ENCODE measurements around the gene CAMSAP2. TPM values are rescaled to one million over a fixed set of nuclear protein-coding genes. Genes with fewer than 3 reads are reported as not detected.

CAMSAP2 gene
- total and polyA plus RNA-seq, 2 donors (not counting 3 experiments of a cell fraction or from before 2014, with no cell fraction given), result 6.7 to 45.5 TPM

- H4K20me1 ChIP-seq (replicated peaks; ENCODE audit: control insufficient read depth, extremely low read depth, insufficient read depth, low read length), result no peaks in the 10 kb centered on the region
- intact Hi-C loops (cut with micrococcal nuclease) (no loop called here), dilution Hi-C loops (cut with MboI; ENCODE audit: extremely low pct_ligation_motif_present, low sequenced_read_pairs) (no loop called here)
- DNase-seq (ENCODE audit: low read depth, low spot score) (no peak), FAIRE-seq (no peak)
- H3K4me2 ChIP-seq (ENCODE audit: insufficient read depth, low read length), result no peak overlapping the region
- no peaks in the 10 kb centered on the region for H3K4me1 ChIP-seq (ENCODE audit: control insufficient read depth, extremely low read depth, insufficient read depth, low read length)
- H3K9me3 ChIP-seq (replicated peaks; ENCODE audit: control insufficient read depth, insufficient read depth, low read length), result no peaks in the 10 kb centered on the region
- H3K9me1 ChIP-seq (replicated peaks; ENCODE audit: control insufficient read depth, extremely low read depth, insufficient read depth, low read length), result no peaks in the 10 kb centered on the region
- no peak overlapping the region for H2AFZ ChIP-seq (ENCODE audit: low read depth, low read length)
- H3K36me3 ChIP-seq (ENCODE audit: control insufficient read depth in 2 of 2, extremely low read depth in 1 of 2, insufficient read depth in 2 of 2, low read length in 2 of 2), result no peaks in the 10 kb centered on the region
- H3K4me3 ChIP-seq (replicated peaks in 1 of 3; ENCODE audit: insufficient read depth in 1 of 3, low read depth in 1 of 3, low read length in 3 of 3), result no peak overlapping the region
- H3K79me2 ChIP-seq (ENCODE audit: control insufficient read depth, insufficient read depth, low read length), result no peaks in the 10 kb centered on the region
- ChIA-PET POLR2A (no interaction called here), CTCF (no interaction called here)
- TF ChIP-seq, protein P1, sequence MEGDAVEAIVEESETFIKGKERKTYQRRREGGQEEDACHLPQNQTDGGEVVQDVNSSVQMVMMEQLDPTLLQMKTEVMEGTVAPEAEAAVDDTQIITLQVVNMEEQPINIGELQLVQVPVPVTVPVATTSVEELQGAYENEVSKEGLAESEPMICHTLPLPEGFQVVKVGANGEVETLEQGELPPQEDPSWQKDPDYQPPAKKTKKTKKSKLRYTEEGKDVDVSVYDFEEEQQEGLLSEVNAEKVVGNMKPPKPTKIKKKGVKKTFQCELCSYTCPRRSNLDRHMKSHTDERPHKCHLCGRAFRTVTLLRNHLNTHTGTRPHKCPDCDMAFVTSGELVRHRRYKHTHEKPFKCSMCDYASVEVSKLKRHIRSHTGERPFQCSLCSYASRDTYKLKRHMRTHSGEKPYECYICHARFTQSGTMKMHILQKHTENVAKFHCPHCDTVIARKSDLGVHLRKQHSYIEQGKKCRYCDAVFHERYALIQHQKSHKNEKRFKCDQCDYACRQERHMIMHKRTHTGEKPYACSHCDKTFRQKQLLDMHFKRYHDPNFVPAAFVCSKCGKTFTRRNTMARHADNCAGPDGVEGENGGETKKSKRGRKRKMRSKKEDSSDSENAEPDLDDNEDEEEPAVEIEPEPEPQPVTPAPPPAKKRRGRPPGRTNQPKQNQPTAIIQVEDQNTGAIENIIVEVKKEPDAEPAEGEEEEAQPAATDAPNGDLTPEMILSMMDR (IDR thresholded peaks at IDR 0.05; ENCODE audit: extremely low read depth in 1 of 2, insufficient read depth in 1 of 2, low read depth in 1 of 2, low read length in 2 of 2), result no peak
- no peak for TF ChIP-seq POLR2A (IDR thresholded peaks at IDR 0.05; ENCODE audit: low read depth, low read length)
- TF ChIP-seq EZH2 (IDR thresholded peaks at IDR 0.05; ENCODE audit: borderline replicate concordance, low read depth, low read length, severe bottlenecking), result no peak
- H3K9ac ChIP-seq (replicated peaks; ENCODE audit: extremely low read depth, insufficient read depth, low read length), result no peak overlapping the region
- no TSS peak for BruUV-seq (replicated peaks)
- H3K27ac ChIP-seq (ENCODE audit: insufficient read depth, low read depth, low read length), result no peak overlapping the region
- H3K27me3 ChIP-seq (ENCODE audit: control insufficient read depth in 2 of 2, insufficient read depth in 2 of 2, low read length in 2 of 2), result no peaks in the 10 kb centered on the region
These were observed 45.4 kb upstream of the CAMSAP2 start for GRCh38 chr1:200693327-200693726.

GRCh38 chr1:200694738-200695137 is 44.0 kb upstream of the CAMSAP2 start:
- Histone ChIP-seq H3K4me2 (ENCODE audit: insufficient read depth, low read length) (no peak overlapping the region), H3K79me2 (ENCODE audit: control insufficient read depth, insufficient read depth, low read length) (no peaks in the 10 kb centered on the region), H3K9ac (replicated peaks; ENCODE audit: extremely low read depth, insufficient read depth, low read length) (no peak overlapping the region), H3K4me3 (replicated peaks in 1 of 3; ENCODE audit: insufficient read depth in 1 of 3, low read depth in 1 of 3, low read length in 3 of 3) (no peak overlapping the region), H3K9me1 (replicated peaks; ENCODE audit: control insufficient read depth, extremely low read depth, insufficient read depth, low read length) (no peaks in the 10 kb centered on the region), H3K36me3 (ENCODE audit: control insufficient read depth in 2 of 2, extremely low read depth in 1 of 2, insufficient read depth in 2 of 2, low read length in 2 of 2) (no peaks in the 10 kb centered on the region), H3K27ac (ENCODE audit: insufficient read depth, low read depth, low read length) (no peak overlapping the region), H2AFZ (ENCODE audit: low read depth, low read length) (no peak overlapping the region), H3K27me3 (ENCODE audit: control insufficient read depth in 2 of 2, insufficient read depth in 2 of 2, low read length in 2 of 2) (no peaks in the 10 kb centered on the region), H4K20me1 (replicated peaks; ENCODE audit: control insufficient read depth, extremely low read depth, insufficient read depth, low read length) (no peaks in the 10 kb centered on the region), H3K9me3 (replicated peaks; ENCODE audit: control insufficient read depth, insufficient read depth, low read length) (no peaks in the 10 kb centered on the region), H3K4me1 (ENCODE audit: control insufficient read depth, extremely low read depth, insufficient read depth, low read length) (peaks cover 2% of the 10 kb centered on the region)
- DNase-seq (ENCODE audit: low read depth, low spot score), result no peak
- dilution Hi-C loops (cut with MboI; ENCODE audit: extremely low pct_ligation_motif_present, low sequenced_read_pairs) (no loop called here), intact Hi-C loops (cut with micrococcal nuclease) (no loop called here)
- no peak for FAIRE-seq
- POLR2A ChIA-PET, result no interaction called here
- CTCF ChIA-PET, result interaction anchor here (1.4 to 1.5 kb wide), 2 partner anchors 13 to 73 kb away, joined by 4 to 7 read pairs; no protein-coding TSS in a partner anchor
- no peak for TF ChIP-seq GATA2 (IDR thresholded peaks at IDR 0.05; ENCODE audit: insufficient read depth, insufficient read length, low read depth, low read length)
- TF ChIP-seq POLR2AphosphoS5 (IDR thresholded peaks at IDR 0.05; ENCODE audit: insufficient read depth, low read depth, low read length), result no peak
- TF ChIP-seq, protein P1 (IDR thresholded peaks at IDR 0.05; ENCODE audit: extremely low read depth in 1 of 2, insufficient read depth in 1 of 2, low read depth in 1 of 2, low read length in 2 of 2), result no peak
- no TSS peak for BruUV-seq (replicated peaks)

Measured in endothelial cell of umbilical vein (primary cell).